T-helper 2 cell treated with Interferon-gamma antibody and Interleukin-4, amounts not matched to agents 5 μg/mL and 100 μg/mL, for 36 hours (primary cell): ENCODE data around the gene LY9.
A peak's percentile ranks its signal among the peaks of the same experiment; 100 is the strongest.
"Not testable (repeated sequence)": the region's sequence is repeated elsewhere in the genome, so short reads cannot be mapped to it uniquely, and the experiment has no call there.

ENCODE experiments used
- DNase-seq: peaks from one replicate; pipeline ENCODE4 v3.0.0; 2021; ENCODE audit warnings: low spot score
- H3K27ac Mint-ChIP-seq: one replicate; pipeline ENCODE4 v1.8.0; 2021; ENCODE audit warnings: mild to moderate bottlenecking, mixed read lengths
- H3K27me3 Mint-ChIP-seq: one replicate; pipeline ENCODE4 v1.8.0; 2021; ENCODE audit warnings: low read depth, mixed read lengths
- H3K36me3 Mint-ChIP-seq: one replicate; pipeline ENCODE4 v1.8.0; 2021; ENCODE audit warnings: low read depth, mixed read lengths
- H3K4me1 Mint-ChIP-seq: one replicate; pipeline ENCODE4 v1.8.0; 2021; ENCODE audit warnings: low read depth, mixed read lengths
- H3K4me3 Mint-ChIP-seq: one replicate; pipeline ENCODE4 v1.8.0; 2022; ENCODE audit warnings: mild to moderate bottlenecking, moderate library complexity, mixed read lengths
- H3K9me3 Mint-ChIP-seq: one replicate; pipeline ENCODE4 v1.8.0; 2021; ENCODE audit warnings: mixed read lengths

LY9 gene

DNA sequence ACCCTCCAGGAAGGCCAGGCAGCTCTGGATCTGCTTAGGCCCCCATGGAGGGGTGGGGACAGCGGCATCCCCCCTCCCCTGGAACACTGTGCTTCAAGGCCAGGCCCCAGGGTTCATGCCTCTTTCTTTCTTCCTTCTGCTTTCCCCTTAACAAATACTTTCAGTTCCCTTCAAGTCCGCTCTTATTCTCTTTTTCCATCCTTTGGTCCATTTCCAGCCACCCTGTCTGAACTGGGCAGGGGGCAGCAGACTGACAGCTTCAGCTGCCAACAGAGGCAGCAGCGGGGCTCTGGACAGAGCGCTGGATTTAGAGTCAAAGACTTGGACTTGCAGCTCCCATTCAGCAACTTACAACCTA is 67.8 kb downstream of the LY9 start:
- no peaks in the 10 kb centered on the region for H3K36me3 Mint-ChIP-seq
- peaks cover 7% of the 10 kb centered on the region for H3K27me3 Mint-ChIP-seq
- peak overlapping the region; percentile 7 for H3K27ac Mint-ChIP-seq
- peaks cover 22% of the 10 kb centered on the region for H3K4me1 Mint-ChIP-seq
- no peaks in the 10 kb centered on the region for H3K9me3 Mint-ChIP-seq
- DNase-seq: no peak
- H3K4me3 Mint-ChIP-seq: no peak overlapping the region

GRCh38 chr1:160864173-160864572 is 68.2 kb downstream of the LY9 start:
- peaks cover 22% of the 10 kb centered on the region for H3K4me1 Mint-ChIP-seq
- no peak overlapping the region for H3K4me3 Mint-ChIP-seq
- no peaks in the 10 kb centered on the region for H3K9me3 Mint-ChIP-seq
- no peak overlapping the region for H3K27ac Mint-ChIP-seq
- H3K27me3 Mint-ChIP-seq: peaks cover 7% of the 10 kb centered on the region
- no peak for DNase-seq
- H3K36me3 Mint-ChIP-seq: no peaks in the 10 kb centered on the region

DNA sequence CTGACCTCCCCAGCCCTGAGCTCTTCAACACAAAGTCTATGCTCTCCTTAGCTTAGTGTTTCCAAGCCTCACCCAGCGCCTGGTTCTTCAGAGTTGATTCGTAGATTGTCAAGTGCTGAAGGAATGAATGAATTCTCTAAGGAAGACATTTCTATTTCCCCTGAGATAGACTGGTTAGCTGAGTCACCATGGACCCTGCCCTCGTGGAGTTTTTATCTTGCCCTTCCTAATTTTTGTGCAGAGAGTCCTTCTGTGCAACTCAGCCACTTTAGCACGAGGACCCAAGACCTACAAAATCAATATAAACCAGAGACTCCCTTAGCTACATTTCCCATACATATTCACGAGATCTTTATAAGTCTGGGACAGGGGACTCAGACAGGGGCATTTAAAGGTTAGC is 69.4 kb downstream of the LY9 start:
- Mint-ChIP-seq H3K27ac (no peak overlapping the region), H3K27me3 (peaks cover 10% of the 10 kb centered on the region), H3K36me3 (no peaks in the 10 kb centered on the region), H3K4me1 (peaks cover 22% of the 10 kb centered on the region), H3K9me3 (no peaks in the 10 kb centered on the region), H3K4me3 (no peak overlapping the region)
- DNase-seq: no peak

- no peak for DNase-seq
- peaks cover 21% of the 10 kb centered on the region for H3K4me1 Mint-ChIP-seq
- no peak overlapping the region for H3K4me3 Mint-ChIP-seq
- H3K27ac Mint-ChIP-seq: no peak overlapping the region
- H3K27me3 Mint-ChIP-seq: peaks cover 10% of the 10 kb centered on the region
- H3K36me3 Mint-ChIP-seq: no peaks in the 10 kb centered on the region
- H3K9me3 Mint-ChIP-seq: no peaks in the 10 kb centered on the region
Observed at GRCh38 chr1:160866001-160866694, 70.2 kb downstream of the LY9 start.

DNA sequence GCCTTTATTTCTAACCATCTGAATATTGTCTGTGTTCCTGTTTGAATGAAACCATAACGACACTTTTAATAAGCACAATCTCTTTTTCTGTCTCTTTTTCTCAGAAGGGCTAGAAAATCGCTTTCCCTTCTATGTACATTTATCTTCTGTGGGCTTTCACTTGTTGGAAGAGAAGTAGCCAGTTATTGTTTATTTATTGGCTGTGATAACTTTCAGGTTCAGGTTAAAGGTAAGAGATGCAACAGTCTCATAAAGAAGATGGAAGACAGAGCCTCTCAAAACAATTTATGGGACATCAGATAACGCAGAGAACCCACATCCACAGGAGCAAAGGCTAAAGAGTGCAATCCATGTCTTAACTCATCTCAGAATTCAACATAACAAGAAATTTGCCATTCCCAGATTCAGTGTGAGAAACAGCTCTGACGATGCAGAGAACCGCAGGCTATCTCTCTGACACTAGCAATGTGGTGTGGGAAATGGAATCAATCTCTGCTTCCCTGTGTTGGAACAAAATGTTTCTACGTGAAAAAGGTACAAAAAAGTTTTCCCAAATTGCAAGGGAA is 70.8 kb downstream of the LY9 start:
- Mint-ChIP-seq H3K36me3 (no peaks in the 10 kb centered on the region), H3K4me3 (no peak overlapping the region), H3K9me3 (no peaks in the 10 kb centered on the region), H3K27ac (no peak overlapping the region), H3K4me1 (peaks cover 17% of the 10 kb centered on the region), H3K27me3 (peaks cover 10% of the 10 kb centered on the region)
- DNase-seq: no peak

GRCh38 chr1:160867651-160868050 is 71.7 kb downstream of the LY9 start:
- H3K9me3 Mint-ChIP-seq, H3K36me3 Mint-ChIP-seq: not testable (repeated sequence)

DNA sequence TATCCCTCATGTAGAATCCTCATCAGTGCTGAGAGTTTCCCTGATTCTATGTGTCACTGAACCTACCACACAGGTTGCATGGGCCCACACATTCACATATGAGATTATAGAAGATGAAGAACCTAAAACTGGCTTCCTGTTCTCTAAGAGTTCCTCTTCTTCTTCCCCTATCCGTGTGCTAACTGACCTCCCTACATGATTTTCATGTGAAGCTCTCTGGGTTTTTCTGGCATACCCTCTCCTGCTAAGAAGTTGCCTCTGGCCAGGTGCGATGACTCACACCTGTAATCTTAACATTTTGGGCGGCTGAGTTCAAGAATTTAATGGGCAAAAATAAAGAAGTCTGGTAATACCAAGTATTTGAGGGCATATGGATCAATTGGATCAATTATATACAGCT is 72.2 kb downstream of the LY9 start:
- Mint-ChIP-seq H3K9me3 (no peaks in the 10 kb centered on the region), H3K27ac (no peak overlapping the region), H3K27me3 (peaks cover 10% of the 10 kb centered on the region), H3K4me3 (no peak overlapping the region), H3K4me1 (peaks cover 5% of the 10 kb centered on the region), H3K36me3 (no peaks in the 10 kb centered on the region)
- no peak for DNase-seq

More at GRCh38 chr1:160867651-160868050, 71.7 kb downstream of the LY9 start:
- peaks cover 10% of the 10 kb centered on the region for H3K27me3 Mint-ChIP-seq
- H3K27ac Mint-ChIP-seq, H3K4me3 Mint-ChIP-seq, DNase-seq, H3K4me1 Mint-ChIP-seq: not testable (repeated sequence)

DNA sequence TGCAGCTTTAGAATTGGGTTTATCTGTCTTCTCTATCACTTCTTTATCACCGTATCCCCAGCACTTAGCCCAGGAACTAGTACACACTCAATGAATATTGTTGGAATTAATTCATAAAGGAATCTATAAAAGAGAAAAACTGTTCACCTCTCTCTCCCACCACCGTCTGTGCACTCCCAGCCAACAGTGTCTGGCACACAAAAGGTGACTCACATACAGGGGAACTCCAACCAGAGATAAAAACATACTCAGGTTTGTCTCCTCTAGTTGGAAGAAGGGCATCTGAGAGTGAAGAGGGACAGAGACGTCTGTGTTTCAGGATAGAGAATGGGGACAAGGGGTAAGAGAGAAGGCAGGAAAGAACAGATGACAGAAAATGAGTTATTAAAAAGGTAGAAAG is 79.0 kb downstream of the LY9 start:
- Mint-ChIP-seq H3K27ac (no peak overlapping the region), H3K27me3 (peaks cover 9% of the 10 kb centered on the region), H3K4me3 (no peak overlapping the region), H3K36me3 (no peaks in the 10 kb centered on the region), H3K4me1 (peaks cover 10% of the 10 kb centered on the region), H3K9me3 (no peaks in the 10 kb centered on the region)
- DNase-seq: no peak

DNA sequence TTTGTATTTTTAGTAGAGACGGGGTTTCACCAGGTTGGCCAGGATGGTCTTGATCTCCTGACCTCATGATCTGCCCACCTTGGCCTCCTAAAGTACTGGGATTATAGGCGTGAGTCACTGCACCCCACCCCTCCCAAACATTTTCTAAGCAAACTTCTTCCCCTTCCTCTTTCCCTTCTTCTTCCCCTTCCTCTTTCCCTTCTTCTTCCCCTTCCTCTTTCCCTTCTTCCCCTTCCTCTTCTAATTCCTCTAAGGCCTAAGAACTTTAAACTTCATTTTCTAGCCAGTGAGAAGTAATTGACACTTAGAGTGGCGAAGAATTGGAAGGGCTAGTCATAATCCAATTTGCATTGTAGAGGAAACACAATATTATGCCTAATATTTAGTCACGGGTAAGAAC is 79.6 kb downstream of the LY9 start:
- not testable (repeated sequence) for H3K9me3 Mint-ChIP-seq, H3K36me3 Mint-ChIP-seq, H3K27me3 Mint-ChIP-seq, H3K4me1 Mint-ChIP-seq, H3K4me3 Mint-ChIP-seq, H3K27ac Mint-ChIP-seq, DNase-seq

- peaks cover 6% of the 10 kb centered on the region for H3K27me3 Mint-ChIP-seq
- peaks cover 10% of the 10 kb centered on the region for H3K4me1 Mint-ChIP-seq
- H3K4me3 Mint-ChIP-seq: no peak overlapping the region
- H3K9me3 Mint-ChIP-seq: no peaks in the 10 kb centered on the region
- no peak overlapping the region for H3K27ac Mint-ChIP-seq
- H3K36me3 Mint-ChIP-seq: no peaks in the 10 kb centered on the region
- no peak for DNase-seq
Observed at GRCh38 chr1:160876311-160876710, 80.3 kb downstream of the LY9 start.

DNA sequence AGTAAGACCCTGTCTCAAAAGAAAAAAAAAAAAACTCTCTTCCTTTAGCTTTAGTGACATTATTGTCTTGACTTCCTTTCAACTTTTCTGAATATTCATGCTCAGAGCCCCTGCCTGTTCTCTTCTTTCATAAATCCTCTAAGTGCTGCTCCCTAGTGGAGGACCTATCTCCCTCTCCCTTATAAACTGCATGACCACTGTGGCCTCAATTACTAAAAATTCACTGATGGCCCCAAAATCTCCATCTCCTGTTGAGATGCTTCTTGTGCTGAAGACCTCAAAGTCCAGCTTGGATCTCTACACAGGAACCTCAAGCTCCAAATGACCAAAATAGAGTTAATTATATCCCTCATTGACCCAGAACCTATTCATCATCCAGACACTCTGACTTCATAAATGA is 81.2 kb downstream of the LY9 start:
- H3K36me3 Mint-ChIP-seq: no peaks in the 10 kb centered on the region
- H3K27ac Mint-ChIP-seq: no peak overlapping the region
- no peaks in the 10 kb centered on the region for H3K9me3 Mint-ChIP-seq
- H3K4me3 Mint-ChIP-seq: no peak overlapping the region
- H3K27me3 Mint-ChIP-seq: peaks cover 4% of the 10 kb centered on the region
- no peak for DNase-seq
- H3K4me1 Mint-ChIP-seq: peaks cover 10% of the 10 kb centered on the region
